ENCODE results near the gene NCF4.

Gene NCF4

DNA sequence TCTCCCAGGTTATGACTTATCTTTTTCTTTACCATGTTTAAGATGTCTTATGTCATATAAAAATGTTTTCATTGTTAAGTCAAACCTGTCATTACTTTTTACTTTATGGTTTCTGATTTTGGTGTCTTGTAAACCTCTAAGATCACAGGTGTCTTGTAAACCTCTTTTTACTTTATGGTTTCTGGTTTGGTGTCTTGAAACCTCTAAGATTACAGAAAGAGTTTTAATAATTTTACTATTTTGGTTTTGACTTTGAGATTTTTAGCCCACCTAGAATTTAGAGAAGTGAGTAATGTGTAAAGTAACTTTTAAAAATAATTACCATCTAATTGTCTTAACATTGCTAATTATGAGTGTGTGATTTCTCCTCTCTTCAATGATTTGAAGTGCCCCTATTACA, 55.2 kb downstream of the NCF4 start:
- no peak for DNase-seq (ENCODE audit: extremely low read depth, low read depth)
- TF ChIP-seq, protein P1, sequence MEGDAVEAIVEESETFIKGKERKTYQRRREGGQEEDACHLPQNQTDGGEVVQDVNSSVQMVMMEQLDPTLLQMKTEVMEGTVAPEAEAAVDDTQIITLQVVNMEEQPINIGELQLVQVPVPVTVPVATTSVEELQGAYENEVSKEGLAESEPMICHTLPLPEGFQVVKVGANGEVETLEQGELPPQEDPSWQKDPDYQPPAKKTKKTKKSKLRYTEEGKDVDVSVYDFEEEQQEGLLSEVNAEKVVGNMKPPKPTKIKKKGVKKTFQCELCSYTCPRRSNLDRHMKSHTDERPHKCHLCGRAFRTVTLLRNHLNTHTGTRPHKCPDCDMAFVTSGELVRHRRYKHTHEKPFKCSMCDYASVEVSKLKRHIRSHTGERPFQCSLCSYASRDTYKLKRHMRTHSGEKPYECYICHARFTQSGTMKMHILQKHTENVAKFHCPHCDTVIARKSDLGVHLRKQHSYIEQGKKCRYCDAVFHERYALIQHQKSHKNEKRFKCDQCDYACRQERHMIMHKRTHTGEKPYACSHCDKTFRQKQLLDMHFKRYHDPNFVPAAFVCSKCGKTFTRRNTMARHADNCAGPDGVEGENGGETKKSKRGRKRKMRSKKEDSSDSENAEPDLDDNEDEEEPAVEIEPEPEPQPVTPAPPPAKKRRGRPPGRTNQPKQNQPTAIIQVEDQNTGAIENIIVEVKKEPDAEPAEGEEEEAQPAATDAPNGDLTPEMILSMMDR (IDR thresholded peaks at IDR 0.05; ENCODE audit: low read depth, low read length): no peak

DNA sequence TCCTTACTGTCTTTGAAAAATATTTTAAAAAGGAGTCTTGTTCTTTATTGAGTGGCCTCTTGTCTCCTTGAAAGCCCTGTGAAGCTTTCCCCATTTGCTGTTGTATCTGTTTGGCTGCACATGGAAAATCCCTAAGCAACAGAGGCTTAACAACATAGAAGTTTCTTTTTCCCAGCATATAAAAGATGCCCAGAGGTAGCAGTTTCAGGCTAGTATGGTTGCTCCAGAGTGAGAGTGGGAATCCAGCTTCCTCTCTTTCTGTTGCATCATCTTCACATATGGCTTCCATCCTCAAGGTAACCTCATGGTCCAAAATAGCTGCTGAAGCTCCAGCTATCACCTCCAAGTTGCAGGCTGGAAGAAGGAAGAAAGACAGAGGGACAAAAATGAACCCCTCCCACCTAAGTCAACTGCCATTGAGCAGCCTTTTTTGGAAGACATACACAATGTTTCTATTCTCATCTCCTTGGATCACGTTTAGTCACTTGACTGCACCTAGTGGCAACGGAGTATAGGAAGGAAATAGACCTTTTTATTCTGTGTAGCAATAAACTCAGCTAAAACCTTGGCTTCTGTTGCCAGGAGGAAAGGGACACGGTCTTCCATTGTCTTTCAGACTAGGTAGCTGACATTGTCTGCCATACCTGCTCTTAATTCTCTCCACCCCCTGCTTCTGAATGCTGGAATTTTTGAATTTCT, 57.9 kb downstream of the NCF4 start:
- no peak for DNase-seq (ENCODE audit: extremely low read depth, low read depth)

DNA sequence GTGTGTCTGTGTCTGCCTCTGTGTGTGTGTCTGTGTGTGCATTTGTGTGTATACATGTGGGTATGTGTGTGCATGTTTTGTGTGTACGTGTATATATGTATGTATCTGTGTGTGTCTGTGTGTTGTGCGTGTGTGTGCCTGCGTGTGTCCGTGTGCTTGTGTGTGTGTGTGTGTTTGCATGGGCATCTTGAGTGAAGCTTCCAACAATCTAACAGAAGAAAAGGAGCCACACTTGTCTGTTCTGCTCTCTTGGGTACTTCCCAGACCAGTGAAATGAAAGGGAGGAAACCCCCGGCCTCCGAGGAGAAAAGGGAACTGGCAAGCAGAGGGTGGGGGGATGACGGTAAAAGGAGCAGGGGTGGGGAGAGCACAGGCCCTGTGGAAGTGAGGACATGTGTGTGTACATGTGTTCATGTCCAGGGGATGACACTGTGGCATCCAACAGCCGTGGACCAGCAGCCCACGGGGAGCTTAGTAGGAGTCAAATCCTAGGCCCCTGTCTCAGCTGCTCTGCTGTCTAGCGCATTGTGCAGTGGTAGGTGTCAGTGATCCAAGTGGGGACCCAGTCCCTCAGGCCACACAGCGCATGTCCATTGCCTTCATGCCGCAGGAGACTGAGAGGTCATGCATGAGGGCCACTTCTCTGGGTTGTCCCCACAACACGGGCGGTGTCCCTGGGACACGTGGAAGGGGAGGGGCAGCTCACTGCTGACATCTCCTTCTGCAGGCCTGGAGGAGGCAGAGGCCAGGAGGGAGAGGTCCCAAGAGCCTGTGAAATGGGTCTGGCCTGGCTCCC, 60.7 kb downstream of the NCF4 start:
- no peak for DNase-seq (ENCODE audit: extremely low read depth, low read depth)
- TF ChIP-seq, protein P1 (IDR thresholded peaks at IDR 0.05; ENCODE audit: low read depth, low read length): no peak

More for the DNA sequence above, 57.9 kb downstream of the NCF4 start:
- TF ChIP-seq, protein P1 (IDR thresholded peaks at IDR 0.05; ENCODE audit: low read depth, low read length): no peak

DNA sequence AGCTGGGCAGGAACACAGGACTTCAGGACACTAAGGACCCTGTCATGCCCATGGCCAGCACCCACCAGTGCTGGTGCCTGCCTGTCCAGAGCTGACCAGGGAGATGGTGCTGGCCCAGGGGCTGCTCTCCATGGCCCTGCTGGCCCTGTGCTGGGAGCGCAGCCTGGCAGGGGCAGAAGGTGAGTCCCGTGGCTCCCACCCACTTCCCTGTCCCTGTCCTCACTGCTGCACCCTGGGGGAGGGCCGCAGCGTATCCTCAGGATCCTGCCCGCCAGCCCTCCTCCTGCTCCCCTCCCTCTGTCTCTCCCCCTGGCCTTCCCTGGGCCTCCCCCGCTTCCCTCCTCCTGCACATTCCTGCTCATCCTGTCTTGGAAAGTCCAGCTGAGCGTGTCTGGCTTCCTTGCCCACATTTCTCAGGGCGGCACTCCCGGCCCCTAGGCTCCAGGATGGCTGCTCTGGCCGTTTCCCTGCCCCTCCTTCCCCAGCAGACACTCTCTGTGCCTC, 61.4 kb downstream of the NCF4 start:
- DNase-seq (ENCODE audit: extremely low read depth, low read depth): no peak
- TF ChIP-seq, protein P1 (IDR thresholded peaks at IDR 0.05; ENCODE audit: low read depth, low read length): no peak

DNA sequence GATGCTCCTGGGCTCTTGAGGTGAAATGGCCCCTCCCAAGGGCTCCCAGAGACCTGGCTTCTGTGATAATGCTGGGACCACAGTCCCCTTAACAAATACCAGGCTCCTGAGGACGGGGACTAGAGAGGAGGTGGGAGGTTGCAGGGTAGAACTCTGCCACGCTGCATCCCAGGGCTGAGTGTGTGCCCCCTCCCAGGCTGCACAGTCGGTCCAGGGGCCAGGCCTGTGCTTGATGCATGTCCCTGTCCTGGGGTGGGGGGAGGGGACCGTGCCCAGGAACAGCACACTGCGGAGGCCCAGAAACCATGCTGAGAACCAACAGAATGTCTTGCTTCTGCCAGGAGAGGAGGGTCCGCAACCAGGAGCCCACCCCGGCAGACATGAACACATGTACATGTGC, 61.9 kb downstream of the NCF4 start:
- TF ChIP-seq, protein P1 (IDR thresholded peaks at IDR 0.05; ENCODE audit: low read depth, low read length): no peak
- no peak for DNase-seq (ENCODE audit: extremely low read depth, low read depth)

DNA sequence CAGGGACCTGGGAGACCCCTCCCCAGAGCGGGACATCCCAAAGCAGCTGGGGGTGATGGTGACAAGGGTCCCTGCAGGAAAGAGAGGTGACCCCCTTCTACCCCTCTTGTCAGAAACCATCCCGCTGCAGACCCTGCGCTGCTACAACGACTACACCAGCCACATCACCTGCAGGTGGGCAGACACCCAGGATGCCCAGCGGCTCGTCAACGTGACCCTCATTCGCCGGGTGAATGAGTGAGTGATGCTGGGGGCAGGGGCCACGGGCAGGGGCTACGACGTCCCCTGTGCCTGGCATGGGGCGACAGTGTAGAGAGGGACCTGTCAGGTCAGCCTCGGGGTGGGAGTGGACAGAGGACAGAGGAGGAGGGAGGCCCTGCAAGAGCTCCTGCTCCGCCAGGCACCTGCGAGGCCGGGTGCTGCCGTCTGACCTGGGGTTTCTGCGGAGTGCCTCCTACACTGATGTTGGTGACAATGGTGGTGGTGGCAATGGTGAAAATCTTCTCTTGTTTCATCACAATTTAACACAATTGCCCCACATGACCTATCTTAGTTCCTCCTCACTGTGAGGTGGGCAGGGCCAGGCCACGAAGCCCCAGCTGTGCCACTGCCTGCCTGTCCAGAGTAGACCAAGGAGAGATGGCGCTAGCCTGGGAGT, 62.5 kb downstream of the NCF4 start:
- no peak for DNase-seq (ENCODE audit: extremely low read depth, low read depth)

More for the DNA sequence above, 62.5 kb downstream of the NCF4 start:
- TF ChIP-seq, protein P1 (IDR thresholded peaks at IDR 0.05; ENCODE audit: low read depth, low read length): no peak

Data from AG09319 (cell line).